VCaP (cell line): ENCODE data around the gene ELL2.

Experiments
- H3K27ac ChIP-seq: fragments of 450-650 bp; 2 replicates; pipeline ENCODE4 v1.5.1; 2017
- TF ChIP-seq, protein P1 (sequence below): fragments of 450-650 bp; conservative IDR thresholded peaks from 2 replicates; pipeline ENCODE4 v1.5.1; 2017; ENCODE audit warnings: mild to moderate bottlenecking, moderate library complexity

ELL2 gene

DNA sequence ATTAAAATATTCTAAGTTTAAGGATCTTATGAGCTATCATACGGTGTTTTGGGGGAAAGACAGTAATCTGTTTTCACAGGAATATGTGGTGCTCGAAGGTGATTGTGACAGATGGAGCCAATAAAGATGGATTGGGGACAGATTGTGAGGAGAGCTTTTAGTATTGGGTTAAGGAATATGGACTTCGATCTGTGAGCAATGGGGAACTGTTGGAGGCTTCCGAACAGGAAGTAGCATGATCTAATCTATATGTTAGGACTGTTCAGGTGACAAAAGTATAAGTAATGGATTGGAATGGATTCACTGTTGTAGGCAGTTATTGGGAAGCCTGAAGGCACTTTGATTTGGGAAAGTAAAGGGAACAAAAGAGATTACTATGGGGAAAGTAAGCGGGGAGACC is 7.4 kb upstream of the ELL2 start:
- TF ChIP-seq, protein P1, sequence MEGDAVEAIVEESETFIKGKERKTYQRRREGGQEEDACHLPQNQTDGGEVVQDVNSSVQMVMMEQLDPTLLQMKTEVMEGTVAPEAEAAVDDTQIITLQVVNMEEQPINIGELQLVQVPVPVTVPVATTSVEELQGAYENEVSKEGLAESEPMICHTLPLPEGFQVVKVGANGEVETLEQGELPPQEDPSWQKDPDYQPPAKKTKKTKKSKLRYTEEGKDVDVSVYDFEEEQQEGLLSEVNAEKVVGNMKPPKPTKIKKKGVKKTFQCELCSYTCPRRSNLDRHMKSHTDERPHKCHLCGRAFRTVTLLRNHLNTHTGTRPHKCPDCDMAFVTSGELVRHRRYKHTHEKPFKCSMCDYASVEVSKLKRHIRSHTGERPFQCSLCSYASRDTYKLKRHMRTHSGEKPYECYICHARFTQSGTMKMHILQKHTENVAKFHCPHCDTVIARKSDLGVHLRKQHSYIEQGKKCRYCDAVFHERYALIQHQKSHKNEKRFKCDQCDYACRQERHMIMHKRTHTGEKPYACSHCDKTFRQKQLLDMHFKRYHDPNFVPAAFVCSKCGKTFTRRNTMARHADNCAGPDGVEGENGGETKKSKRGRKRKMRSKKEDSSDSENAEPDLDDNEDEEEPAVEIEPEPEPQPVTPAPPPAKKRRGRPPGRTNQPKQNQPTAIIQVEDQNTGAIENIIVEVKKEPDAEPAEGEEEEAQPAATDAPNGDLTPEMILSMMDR, result no peak
- no peak overlapping the region for H3K27ac ChIP-seq

DNA sequence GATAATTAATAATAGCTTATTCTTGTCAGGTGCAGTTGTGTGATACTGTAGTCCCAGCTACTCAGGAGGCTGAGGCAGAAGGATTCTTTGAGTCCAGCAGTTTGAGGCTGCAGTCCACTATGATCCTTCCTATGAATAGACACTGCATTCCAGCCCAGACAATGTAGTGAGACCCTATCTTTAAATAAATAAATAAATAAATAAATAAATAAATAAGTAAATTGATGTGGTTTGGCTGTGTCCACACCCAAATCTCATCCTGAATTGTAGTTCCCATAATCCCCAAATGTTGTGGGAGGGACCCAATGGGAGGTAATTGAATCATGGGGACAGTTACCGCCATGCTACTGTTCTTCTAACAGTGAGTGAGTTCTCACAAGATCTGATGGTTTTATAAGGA is 5.6 kb upstream of the ELL2 start:
- H3K27ac ChIP-seq, result no peak overlapping the region
- TF ChIP-seq, protein P1, result no peak

DNA sequence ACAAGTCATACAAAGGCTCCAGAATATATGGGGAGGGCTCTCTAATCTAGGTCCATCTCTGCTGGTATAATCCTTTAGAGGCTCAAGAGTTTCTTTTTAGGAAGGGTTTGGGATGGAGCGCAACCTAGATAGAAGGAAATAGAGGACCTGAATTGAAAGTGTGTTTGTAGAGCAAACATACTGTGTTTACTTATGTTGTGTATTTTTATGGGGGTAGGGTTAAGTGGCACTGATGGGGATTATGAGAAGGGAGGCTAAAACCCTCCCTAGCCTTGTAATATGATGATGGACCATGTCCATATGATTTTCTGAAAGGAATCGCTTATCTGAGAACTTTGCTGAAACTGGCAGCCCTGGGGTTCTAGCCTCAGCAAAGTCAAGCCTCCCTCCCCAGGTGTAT is 4.4 kb upstream of the ELL2 start:
- H3K27ac ChIP-seq, result peak overlapping the region; percentile 8; the same call in 1 of the 2 replicates
- TF ChIP-seq, protein P1, result no peak

DNA sequence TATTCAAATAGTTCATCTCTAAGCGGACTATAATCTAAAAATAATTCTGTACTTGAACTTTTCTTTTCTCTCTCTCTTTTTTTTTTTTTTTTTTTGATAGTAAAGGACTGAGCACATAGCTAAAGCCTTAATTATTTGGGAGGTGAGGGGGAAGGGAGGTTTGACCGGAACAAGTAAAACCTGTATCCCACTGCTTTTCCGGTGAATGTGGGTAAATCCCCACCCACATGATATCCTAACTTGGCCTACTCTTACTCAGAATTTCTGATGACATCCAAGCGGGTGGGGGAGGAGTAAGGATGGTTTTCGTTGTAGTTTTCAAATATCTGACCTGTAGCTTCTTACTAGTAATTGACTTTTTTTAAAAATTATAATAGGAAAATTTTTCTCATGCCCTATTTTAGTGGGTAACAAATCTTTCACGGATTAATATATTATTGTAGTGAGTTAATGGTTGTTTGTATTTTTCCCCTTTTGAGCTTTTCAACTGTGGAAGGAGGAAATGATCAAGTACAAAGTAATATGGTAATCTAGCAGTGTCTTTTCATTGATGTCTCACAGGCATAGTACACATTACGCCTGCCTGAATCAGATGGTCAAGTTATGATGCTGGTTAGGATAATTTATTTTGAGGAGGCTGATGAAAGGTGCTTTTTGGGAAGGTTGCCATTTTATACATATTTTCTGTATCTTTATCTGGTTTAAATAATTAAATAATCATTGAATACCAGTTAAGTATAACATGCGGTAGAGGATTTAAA is 2.2 kb upstream of the ELL2 start:
- TF ChIP-seq, protein P1, result no peak
- H3K27ac ChIP-seq, result no peak overlapping the region

DNA sequence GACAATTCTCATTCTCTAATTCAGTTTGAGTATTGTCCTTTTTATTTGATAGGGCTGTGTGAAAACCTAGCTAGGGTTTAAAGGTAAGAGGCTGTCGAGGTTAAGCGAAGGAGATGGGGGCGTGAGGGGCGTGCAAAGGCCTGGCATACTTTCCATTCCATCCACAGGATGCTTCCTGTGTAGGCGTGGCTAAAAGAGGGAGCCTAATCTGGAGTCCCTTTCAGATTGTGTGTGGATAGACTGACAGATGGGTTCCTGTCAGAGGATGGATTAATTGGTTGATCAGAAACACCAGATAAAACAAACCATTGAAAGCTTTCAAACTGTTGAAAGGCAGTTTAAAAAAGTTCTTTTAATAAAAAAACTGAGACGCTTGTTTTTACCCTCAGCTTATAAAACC is 1.1 kb upstream of the ELL2 start:
- no peak overlapping the region; the same call in 1 of the 2 replicates for H3K27ac ChIP-seq
- TF ChIP-seq, protein P1, result no peak

DNA sequence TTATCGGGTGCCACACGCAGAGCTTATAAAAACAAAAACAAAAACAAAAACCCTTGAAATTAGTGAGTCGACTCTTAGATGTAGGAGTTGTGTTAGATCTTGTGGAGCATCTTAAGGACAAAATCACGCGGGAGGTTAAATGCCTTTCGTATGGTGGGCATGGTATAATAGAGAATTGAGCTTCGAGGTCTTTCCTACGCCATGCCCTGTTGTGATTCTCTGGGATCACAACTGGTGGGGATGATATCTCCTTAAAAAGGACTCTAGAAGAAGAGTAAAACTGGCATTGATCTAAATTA is 773 bp upstream of the ELL2 start:
- peak overlapping the region; percentile 92 for H3K27ac ChIP-seq
- TF ChIP-seq, protein P1, result no peak

DNA sequence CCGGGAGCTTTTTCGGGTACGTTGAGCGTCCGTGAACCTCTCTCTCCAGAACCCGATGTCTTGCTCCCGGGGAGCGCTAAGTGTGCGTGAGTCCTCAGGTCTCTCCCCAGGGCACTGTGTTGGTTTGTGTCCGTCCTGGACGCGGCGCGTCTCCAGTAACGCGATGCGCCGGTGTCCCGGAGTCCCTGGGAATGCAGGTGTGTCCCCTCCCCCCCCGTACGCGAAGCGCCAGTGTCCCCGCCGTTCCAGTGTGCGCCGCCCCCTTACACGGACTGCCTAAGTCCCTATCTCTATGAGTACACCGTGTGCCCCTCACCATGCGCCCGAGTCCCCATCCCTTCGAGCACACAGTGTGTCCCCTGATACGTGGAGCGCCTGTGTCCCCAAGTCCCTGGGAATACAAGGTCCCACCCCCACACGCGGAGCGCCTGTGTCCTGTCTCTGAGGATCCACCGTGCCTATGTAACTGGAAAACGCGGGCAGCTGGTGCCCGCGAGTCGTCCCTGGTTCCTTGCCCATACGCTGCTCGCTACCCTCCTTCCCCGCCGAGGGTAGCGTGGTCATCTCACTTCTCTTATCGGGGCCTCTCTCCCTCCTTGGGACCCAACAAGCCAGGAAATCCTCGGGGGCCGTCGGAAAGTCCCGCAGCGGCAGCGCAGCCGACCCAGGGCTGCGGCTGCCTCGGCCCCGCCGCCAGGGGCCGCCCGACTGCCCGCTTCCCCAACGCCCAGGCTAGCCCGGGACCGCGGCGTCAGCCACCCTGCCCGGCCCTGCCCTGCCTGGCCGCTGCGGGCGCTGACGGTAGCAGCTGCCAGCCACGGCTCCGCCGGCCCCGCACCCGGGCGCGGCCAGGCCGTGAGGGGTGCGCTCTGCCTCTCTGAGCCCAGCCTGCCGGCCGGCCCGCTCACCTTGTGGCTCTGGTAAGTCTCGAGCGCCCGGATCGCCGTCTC is 709 bp downstream of the ELL2 start:
- TF ChIP-seq, protein P1, result peak; percentile 100
- peak overlapping the region; percentile 92 for H3K27ac ChIP-seq
